Esophagus (tissue), 2 donors: ENCODE measurements around the gene LRTM1. TPM values are rescaled to one million over a fixed set of nuclear protein-coding genes. Genes with fewer than 3 reads are reported as not detected.

Experiments used
- H3K27ac ChIP-seq, 2 donors: one replicate each; pipeline ENCODE4 v1.5.1; 2013; ENCODE audit warnings: low read depth in 2 of 2, mild to moderate bottlenecking in 2 of 2, inconsistent platforms in 1 of 2, low read length in 1 of 2, moderate library complexity in 1 of 2
- H3K27me3 ChIP-seq, 2 donors: one replicate each; pipeline ENCODE4 v1.6.1; 2013; ENCODE audit warnings: low read length in 2 of 2, control low read depth in 1 of 2, mild to moderate bottlenecking in 1 of 2; ENCODE audit not compliant: insufficient read depth in 2 of 2, control insufficient read depth in 1 of 2
- H3K36me3 ChIP-seq, 2 donors: one replicate each; pipeline ENCODE4 v1.6.1; 2013; ENCODE audit warnings: low read length in 1 of 2; ENCODE audit not compliant: control insufficient read depth in 2 of 2, insufficient read depth in 2 of 2
- H3K4me1 ChIP-seq, 2 donors: one replicate each; pipeline ENCODE4 v1.6.1; 2013; ENCODE audit warnings: low read length in 1 of 2; ENCODE audit not compliant: control insufficient read depth in 2 of 2, insufficient read depth in 2 of 2
- H3K4me3 ChIP-seq, 2 donors: one replicate each; pipeline ENCODE4 v1.5.1; 2013; ENCODE audit warnings: low read length in 2 of 2, mild to moderate bottlenecking in 2 of 2, low read depth in 1 of 2, moderate library complexity in 1 of 2
- H3K9me3 ChIP-seq, 2 donors: one replicate each; pipeline ENCODE4 v1.6.1; 2013; ENCODE audit warnings: mild to moderate bottlenecking in 2 of 2, low read depth in 1 of 2, low read length in 1 of 2, moderate library complexity in 1 of 2; ENCODE audit not compliant: control insufficient read depth in 2 of 2, insufficient read depth in 1 of 2
- WGBS, 2 donors: extraction: QIAGEN DNeasy Blood & Tissue Kit; methylation state at CpG; one replicate each; pipeline ENCODE4 v1.1.7; 2013; 5-methylcytosine and 5-hydroxymethylcytosine counted together
- polyA plus RNA-seq, 2 donors: library from polyadenylated mRNA; stranded (reverse); fragments of 200-250 nt; gene quantifications; one replicate each; pipeline ENCODE4 v1.2.3, GENCODE V29; 2013
- donor health status: healthy with polysubstance abuse.
- donor health status: Bipolar disorder and iron deficiency.

LRTM1 gene
- polyA plus RNA-seq, 2 donors: not detected

DNA sequence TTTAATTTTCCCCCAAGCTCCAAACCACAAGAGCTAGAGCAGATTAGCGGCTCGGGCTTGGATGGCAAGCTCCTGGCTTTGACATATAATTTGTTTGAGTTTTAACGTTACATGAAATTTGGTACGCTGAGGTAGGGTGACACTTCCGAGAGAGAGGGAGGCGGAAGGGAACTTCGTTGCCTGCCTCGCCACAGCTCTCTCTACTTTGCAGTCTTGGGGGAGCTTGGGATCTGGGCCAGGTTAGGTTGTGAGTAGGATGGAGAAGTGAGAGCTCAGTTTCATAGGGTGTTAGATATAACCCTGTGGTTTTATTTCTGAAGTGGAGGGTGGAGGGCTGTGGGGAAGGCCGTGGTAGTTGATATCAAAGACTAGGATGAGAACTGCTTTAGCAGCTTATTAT, 39.7 kb downstream of the LRTM1 start:
- no peaks in the 10 kb centered on the region for H3K36me3 ChIP-seq
- H3K4me3 ChIP-seq: no peak overlapping the region
- H3K4me1 ChIP-seq: peaks cover 0 to 5% of the 10 kb centered on the region in 2 donors
- no peak overlapping the region for H3K27ac ChIP-seq
- H3K9me3 ChIP-seq: no peaks in the 10 kb centered on the region
- H3K27me3 ChIP-seq: no peaks in the 10 kb centered on the region
- WGBS, 2 donors: 93 to 95% methylated on average over 9 of the region's 9 CpGs

DNA sequence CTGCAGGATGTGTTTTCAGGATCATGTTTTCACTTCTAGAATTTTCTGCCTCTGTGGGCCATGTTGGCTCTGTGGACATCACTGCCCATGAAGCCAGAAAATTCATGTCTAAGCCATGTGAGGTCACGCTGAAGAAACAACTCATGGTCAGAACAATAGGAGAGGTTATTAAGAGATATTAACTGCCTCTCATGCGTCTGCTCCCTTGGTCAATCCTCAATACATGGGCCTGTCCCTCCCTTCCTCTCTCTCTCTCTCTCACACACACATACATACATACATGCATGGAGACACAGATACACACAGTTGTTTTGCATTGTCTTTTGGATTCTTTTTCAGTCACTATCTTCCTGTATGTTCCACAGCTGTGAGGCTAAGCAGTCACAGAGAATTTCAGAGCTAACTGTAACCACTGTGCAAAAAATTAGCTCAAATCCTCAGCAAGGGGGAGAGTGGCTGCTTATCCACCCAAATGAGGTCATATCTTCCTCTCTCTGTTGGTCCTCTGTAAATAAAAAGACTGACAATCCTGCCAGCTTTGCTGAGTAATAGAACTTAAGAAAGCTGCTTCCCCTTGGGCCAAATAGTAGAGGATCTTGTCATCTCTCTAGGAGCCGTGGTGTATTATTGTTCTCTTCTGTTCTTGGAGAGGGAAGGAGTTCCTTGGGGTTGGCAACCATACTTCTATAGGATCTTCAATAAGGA, 45.6 kb downstream of the LRTM1 start:
- Histone ChIP-seq H3K4me1 (peaks cover 0 to 3% of the 10 kb centered on the region in 2 donors), H3K27me3 (no peaks in the 10 kb centered on the region), H3K4me3 (no peak overlapping the region), H3K36me3 (no peaks in the 10 kb centered on the region), H3K27ac (no peak overlapping the region), H3K9me3 (no peaks in the 10 kb centered on the region)
- WGBS, 2 donors: 37 to 42% methylated on average over 3 of the region's 3 CpGs

DNA sequence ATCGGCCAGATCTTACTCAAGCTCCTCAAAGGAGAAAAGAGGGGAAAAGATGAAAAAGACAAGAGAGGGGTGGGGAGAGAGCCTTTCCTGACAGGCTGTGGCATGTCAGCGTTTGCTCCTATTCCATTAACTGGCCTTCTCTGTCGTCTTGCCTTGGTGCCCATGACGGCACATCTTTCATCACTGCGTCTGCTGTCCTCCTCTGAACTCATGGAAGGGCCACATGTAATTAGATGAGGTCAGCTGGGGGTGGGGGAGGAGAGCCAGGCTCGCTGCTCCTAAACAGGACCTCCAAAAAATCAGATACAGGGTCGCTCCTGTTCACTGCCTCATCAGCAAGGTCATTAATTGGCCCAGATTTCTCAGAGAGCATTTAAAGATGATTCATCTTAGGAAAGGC, 49.7 kb downstream of the LRTM1 start:
- Histone ChIP-seq H3K36me3 (no peaks in the 10 kb centered on the region), H3K27ac (no peak overlapping the region), H3K4me3 (no peak overlapping the region), H3K4me1 (peaks cover 0 to 3% of the 10 kb centered on the region in 2 donors), H3K27me3 (no peaks in the 10 kb centered on the region), H3K9me3 (no peaks in the 10 kb centered on the region)
- 54 to 63% methylated on average over 7 of the region's 7 CpGs for WGBS, 2 donors

DNA sequence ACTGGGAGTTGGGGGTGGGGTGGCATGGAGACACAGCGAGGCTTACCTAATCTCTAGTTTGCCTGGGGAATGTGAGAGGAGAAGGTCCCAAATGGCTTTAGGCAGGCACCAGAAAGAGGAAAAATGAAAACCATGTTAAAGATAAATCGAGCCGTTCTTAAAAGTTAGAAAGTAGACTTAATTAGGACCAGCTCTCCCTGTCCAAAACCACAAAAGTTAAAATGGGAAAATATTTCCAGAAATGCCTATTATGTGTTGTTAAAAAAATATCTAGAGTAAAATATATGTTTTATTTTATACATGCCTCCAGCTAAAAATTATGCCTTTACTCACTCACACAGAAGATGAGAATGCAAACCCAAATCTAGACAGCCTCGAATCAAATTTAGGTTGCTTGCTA, 50.1 kb downstream of the LRTM1 start:
- Histone ChIP-seq H3K36me3 (no peaks in the 10 kb centered on the region), H3K9me3 (no peaks in the 10 kb centered on the region), H3K4me1 (peaks cover 0 to 3% of the 10 kb centered on the region in 2 donors), H3K27me3 (no peaks in the 10 kb centered on the region), H3K27ac (no peak overlapping the region), H3K4me3 (no peak overlapping the region)
- 80 to 83% methylated on average over 4 of the region's 4 CpGs for whole genome bisulfite sequencing, 2 donors

DNA sequence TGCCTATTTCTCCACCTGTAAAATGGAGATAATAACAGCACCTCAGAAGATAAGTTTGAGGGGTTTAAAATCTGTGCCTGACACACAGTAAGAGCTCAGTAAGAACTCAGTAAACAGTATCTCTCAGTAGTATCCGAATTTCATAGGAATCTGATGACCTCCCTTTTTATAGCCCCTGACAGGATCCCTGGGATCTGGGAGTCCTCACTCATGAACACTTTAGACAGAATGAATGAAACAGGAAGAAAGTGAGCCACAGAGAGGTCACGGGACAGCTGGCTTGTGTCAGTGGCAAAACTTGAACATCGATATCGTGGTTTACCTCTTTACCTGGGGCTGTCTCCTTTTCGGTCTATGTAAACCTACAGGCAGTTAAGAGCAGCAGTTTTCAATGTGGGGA, 51.2 kb downstream of the LRTM1 start:
- no peaks in the 10 kb centered on the region for H3K9me3 ChIP-seq
- WGBS, 2 donors: 86% methylated on average over 5 of the region's 5 CpGs
- H3K27ac ChIP-seq: no peak overlapping the region
- H3K4me1 ChIP-seq: peaks cover 0 to 2% of the 10 kb centered on the region in 2 donors
- no peak overlapping the region for H3K4me3 ChIP-seq
- no peaks in the 10 kb centered on the region for H3K27me3 ChIP-seq
- H3K36me3 ChIP-seq: no peaks in the 10 kb centered on the region

DNA sequence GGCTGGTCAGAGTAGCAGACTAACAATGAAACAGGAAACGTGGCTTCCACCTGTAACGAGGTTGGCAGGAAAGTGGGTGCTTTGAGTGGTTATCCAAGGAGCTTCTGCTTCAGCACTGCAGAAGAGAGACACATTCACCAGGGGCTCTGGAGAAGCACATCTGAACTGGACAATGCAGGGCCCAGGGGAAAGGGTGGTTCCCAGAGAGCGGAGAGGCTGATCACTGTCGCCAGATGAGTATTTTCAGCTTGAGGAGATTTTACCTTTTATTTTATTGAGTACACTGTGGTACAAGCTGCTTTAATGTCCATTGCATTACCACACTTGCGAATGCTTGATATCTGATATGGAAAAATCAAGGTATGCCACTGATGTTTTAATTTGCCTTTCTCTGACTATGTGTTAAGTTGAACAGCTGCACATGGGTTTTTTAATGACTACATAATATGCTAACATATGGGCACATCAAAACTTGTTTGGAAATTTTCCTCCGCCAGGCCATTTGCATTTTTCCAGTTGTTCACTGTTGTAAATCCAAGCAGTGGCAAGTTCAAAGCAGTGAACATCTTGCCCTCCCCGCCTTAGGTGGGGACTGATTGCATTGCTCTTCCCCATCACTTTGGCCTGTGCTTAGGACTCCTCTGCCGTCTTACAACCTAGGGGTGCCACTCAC, 52.1 kb downstream of the LRTM1 start:
- H3K27ac ChIP-seq: no peak overlapping the region
- no peaks in the 10 kb centered on the region for H3K36me3 ChIP-seq
- no peak overlapping the region for H3K4me3 ChIP-seq
- 71 to 74% methylated on average over 8 of the region's 8 CpGs for WGBS, 2 donors
- no peaks in the 10 kb centered on the region for H3K9me3 ChIP-seq
- H3K4me1 ChIP-seq: no peaks in the 10 kb centered on the region
- H3K27me3 ChIP-seq: no peaks in the 10 kb centered on the region

DNA sequence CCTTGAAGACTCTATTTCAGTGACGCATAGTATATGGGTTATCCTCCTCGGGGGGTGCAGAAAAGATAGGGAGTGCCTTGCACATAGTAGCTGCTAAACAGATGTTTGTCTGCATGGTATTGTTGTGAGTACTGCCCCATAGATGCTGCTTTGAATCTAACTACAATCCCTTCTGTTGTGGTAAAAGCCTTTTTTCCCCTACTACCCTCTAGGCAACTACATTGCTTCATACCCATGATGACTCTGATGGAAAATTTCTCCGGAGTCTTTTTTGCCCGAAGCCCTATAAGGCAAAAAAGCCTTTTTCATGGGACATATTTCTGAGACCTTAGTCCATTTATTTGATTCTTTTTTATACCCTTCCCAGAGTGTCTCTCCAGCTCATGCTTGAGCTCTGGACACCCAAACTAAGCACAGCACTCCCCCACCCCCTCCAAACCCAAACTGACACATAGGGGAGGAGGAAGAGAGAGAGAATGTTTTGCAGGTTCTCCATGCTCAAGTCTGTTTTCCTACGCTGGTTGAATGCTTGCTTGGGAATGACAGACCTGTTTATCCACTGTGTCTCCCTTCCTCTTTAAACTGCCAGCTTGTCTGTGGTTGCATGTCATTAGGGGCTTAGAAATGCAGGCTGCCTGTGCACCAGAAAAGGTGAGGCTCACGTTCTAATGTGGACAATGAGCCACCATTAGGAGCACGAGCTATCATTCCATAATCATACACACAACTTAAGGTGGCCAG, 52.9 kb downstream of the LRTM1 start:
- no peaks in the 10 kb centered on the region for H3K27me3 ChIP-seq
- no peak overlapping the region for H3K27ac ChIP-seq
- no peaks in the 10 kb centered on the region for H3K9me3 ChIP-seq
- H3K4me1 ChIP-seq: no peaks in the 10 kb centered on the region
- no peak overlapping the region for H3K4me3 ChIP-seq
- WGBS, 2 donors: 67 to 68% methylated on average over 7 of the region's 7 CpGs
- H3K36me3 ChIP-seq: no peaks in the 10 kb centered on the region

DNA sequence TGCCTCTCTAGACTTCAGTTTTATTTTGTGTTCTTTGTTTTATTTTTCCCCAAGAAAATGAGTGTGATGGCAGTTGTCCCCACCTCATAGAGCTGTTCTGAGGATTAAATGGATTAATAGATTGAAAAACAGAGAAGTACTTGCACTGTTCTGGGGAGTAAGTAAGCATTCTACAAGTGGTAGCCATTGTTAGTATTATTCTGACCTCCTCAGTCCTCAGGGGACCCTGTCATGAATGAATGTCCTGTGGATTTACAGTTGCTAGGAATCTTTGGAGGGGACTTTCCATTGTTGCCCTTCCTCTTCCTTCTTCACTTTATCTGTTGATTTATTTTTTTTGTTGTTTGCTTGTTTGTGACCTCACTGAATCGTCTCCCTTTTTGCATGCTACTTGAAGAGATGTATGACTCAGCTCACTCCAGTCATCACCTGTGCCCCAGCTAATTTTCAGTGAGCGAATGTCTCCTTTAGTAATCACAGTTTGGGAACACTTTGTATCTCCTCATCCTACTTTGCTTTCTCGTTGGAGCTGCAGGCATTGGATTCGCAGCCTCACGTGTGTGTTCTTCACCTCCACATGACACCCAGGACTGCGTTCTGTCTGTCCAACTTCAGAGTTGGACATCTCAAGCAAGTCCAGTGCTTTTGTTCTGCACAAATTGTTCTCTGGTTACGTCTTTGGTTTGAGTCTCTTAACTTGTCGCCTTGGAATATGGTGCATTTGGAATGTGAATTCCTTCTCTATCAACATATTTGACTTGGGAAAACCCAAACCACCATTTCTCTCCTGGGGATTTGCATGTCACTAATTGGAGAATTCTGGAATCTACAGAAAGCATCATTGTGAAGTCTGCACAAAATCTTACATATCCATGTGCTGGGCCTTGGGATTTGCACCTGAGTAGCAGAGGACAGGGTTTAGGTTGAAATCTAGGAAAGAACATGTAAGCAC, 54.5 kb downstream of the LRTM1 start:
- H3K9me3 ChIP-seq: no peaks in the 10 kb centered on the region
- H3K4me3 ChIP-seq: no peak overlapping the region
- WGBS, 2 donors: 79 to 80% methylated on average over 8 of the region's 8 CpGs
- H3K4me1 ChIP-seq: peaks cover 0 to 2% of the 10 kb centered on the region in 2 donors
- no peaks in the 10 kb centered on the region for H3K36me3 ChIP-seq
- no peak overlapping the region for H3K27ac ChIP-seq
- H3K27me3 ChIP-seq: no peaks in the 10 kb centered on the region

DNA sequence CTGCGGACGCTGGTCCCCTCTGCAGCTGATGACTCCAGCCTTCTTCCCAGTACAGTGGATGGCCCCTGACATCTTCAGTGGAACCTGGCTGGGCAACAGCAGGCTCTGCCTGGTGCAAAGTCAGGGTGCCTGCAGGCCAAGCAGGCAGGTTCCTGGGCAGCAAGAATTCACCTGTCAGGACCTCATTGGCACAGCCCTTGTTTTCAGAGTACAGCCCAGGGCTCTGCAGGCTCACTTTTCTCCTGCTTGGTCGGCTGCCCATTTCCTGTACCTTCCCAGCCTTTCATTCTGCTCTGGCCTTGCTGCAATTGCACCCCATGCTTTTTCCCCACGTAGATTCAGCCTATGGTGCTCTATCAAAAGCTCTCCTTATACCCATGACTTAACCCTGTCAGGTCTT, 56.0 kb downstream of the LRTM1 start:
- Histone ChIP-seq H3K4me1 (peaks cover 0 to 2% of the 10 kb centered on the region in 2 donors), H3K9me3 (no peaks in the 10 kb centered on the region), H3K27me3 (no peaks in the 10 kb centered on the region), H3K36me3 (no peaks in the 10 kb centered on the region), H3K4me3 (no peak overlapping the region), H3K27ac (no peak overlapping the region)
- 59 to 66% methylated on average over 4 of the region's 4 CpGs for WGBS, 2 donors
